ENCODE data around the gene BET1.

- TF ChIP-seq TBP (IDR thresholded peaks at IDR 0.05; ENCODE audit: low read depth, low read length) (no peak), GTF2F1 (IDR thresholded peaks at IDR 0.05; ENCODE audit: borderline replicate concordance, low read depth, low read length) (no peak)
- TF ChIP-seq, protein P1, sequence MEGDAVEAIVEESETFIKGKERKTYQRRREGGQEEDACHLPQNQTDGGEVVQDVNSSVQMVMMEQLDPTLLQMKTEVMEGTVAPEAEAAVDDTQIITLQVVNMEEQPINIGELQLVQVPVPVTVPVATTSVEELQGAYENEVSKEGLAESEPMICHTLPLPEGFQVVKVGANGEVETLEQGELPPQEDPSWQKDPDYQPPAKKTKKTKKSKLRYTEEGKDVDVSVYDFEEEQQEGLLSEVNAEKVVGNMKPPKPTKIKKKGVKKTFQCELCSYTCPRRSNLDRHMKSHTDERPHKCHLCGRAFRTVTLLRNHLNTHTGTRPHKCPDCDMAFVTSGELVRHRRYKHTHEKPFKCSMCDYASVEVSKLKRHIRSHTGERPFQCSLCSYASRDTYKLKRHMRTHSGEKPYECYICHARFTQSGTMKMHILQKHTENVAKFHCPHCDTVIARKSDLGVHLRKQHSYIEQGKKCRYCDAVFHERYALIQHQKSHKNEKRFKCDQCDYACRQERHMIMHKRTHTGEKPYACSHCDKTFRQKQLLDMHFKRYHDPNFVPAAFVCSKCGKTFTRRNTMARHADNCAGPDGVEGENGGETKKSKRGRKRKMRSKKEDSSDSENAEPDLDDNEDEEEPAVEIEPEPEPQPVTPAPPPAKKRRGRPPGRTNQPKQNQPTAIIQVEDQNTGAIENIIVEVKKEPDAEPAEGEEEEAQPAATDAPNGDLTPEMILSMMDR (IDR thresholded peaks at IDR 0.05; ENCODE audit: control extremely low read depth in 1 of 3, insufficient read depth in 1 of 3, low read depth in 1 of 3, low read length in 3 of 3) = no peak
Observed at GRCh38 chr7:94043299-94043698, 39.1 kb upstream of the BET1 start.
